ENCODE measurements around the gene ORAI3.

DNA sequence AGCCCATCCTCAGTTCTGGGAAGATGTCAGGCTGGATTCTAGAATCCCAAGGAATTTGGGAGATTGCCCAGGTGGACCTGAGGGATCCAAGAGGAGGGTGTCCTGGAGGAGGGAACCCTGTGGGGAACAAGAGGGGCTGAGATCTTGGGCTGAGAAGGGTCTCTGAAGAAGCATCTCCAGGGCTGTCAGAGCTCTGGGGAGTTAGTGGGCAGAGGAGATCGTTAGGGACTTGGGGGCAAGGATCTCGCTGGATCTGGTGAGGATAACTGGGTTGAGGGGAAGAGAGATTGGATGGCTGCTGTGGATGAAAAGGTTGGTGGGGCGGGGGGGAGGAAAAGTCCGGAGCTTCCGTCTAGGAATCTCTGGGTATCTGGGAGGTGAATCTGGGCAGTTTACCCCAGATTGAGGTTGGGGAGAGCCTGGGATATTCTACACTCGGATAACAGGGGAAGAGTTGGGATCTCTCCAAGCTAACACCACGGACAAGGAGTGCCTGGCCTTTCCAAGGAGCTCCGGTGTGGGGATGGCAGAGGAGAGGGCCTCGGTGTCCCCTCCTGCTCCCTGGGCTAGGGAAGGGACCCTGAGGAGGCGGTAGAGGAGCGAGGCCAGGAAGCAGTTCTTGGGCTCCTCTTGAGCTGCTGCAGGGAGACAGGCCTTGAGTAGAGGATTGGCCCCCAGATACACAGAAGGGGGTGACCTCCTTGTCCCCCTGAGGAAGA is 23.8 kb upstream of the ORAI3 start:
- no peak for TF ChIP-seq CTCF (IDR thresholded peaks at IDR 0.05 in 2 of 3, conservative IDR thresholded peaks at IDR 0.05 in 1 of 3; ENCODE audit: borderline replicate concordance in 1 of 3, insufficient read depth in 1 of 3, low read depth in 2 of 3, low read length in 2 of 3)
- TF ChIP-seq EZH2 (IDR thresholded peaks at IDR 0.05) = no peak
- TF ChIP-seq YY1 (IDR thresholded peaks at IDR 0.05; ENCODE audit: extremely low read depth, insufficient replicate concordance, low read depth, low read length) = no peak
- TF ChIP-seq, protein P1, sequence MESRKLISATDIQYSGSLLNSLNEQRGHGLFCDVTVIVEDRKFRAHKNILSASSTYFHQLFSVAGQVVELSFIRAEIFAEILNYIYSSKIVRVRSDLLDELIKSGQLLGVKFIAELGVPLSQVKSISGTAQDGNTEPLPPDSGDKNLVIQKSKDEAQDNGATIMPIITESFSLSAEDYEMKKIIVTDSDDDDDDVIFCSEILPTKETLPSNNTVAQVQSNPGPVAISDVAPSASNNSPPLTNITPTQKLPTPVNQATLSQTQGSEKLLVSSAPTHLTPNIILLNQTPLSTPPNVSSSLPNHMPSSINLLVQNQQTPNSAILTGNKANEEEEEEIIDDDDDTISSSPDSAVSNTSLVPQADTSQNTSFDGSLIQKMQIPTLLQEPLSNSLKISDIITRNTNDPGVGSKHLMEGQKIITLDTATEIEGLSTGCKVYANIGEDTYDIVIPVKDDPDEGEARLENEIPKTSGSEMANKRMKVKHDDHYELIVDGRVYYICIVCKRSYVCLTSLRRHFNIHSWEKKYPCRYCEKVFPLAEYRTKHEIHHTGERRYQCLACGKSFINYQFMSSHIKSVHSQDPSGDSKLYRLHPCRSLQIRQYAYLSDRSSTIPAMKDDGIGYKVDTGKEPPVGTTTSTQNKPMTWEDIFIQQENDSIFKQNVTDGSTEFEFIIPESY (IDR thresholded peaks at IDR 0.05; ENCODE audit: extremely low read depth, insufficient replicate concordance, low read length) = no peak
- no peak for TF ChIP-seq POLR2A (IDR thresholded peaks at IDR 0.05; ENCODE audit: borderline replicate concordance, extremely low read depth, insufficient read depth, insufficient read length)
- no peak for TF ChIP-seq JUND (IDR thresholded peaks at IDR 0.05)
- TF ChIP-seq POLR2AphosphoS5 (IDR thresholded peaks at IDR 0.05; ENCODE audit: low read depth, low read length) = no peak
- TF ChIP-seq EGR1 (IDR thresholded peaks at IDR 0.05; ENCODE audit: low read depth) = no peak
- no peak for TF ChIP-seq CEBPB (IDR thresholded peaks at IDR 0.05; ENCODE audit: low read depth)
- no peak for TF ChIP-seq EZH2phosphoT487 (IDR thresholded peaks at IDR 0.05; ENCODE audit: borderline replicate concordance)
- TF ChIP-seq SRF (IDR thresholded peaks at IDR 0.05; ENCODE audit: low read depth) = no peak
